ENCODE measurements around the gene ZFPL1. TPM values are rescaled to one million over a fixed set of nuclear protein-coding genes. Genes with fewer than 3 reads are reported as not detected.

The ZFPL1 gene
- total and polyA plus RNA-seq, 9 of the 15 experiments (the other 6 are each of a cell fraction or from before 2014, with no cell fraction given) = 3.7 to 37.5 (median 22.7) TPM

DNA sequence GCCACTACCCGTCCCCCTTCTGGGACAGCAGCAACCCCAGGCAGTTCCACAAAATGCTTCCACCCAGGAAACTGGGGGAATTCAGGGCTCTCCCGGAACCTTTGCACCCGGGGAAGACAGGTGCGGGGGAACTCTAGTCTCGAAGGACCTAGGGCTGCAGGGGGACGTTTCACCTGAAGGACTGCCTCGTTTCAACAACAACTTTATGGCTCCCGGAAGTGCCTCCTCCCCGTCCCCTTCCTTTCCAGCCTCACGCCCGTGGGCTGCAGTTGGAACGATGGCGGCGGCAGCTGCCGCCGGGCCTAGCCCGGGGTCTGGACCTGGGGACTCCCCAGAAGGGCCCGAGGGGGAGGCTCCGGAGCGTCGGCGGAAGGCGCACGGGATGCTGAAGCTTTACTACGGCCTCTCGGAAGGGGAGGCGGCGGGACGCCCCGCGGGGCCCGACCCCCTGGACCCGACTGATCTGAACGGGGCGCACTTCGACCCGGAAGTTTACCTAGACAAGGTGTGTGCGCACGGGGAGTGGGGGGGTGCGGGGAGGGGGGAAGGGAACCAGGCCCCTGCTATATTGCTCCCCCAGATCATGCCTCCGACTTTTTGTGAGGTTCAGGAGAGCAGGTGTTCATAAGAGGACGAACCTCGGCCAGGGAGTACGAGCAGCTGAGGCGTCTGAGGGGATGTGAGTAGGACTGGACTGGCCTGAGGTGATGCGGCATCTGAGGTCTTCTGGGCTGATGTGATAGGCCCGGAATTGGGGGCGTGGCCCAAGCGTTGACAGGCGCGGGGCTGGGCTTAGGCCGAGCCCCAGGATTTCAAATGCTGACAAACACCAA, 12.2 kb downstream of the ZFPL1 start, which contains the start of gene VPS51 (continued):
- TF ChIP-seq, protein P1, sequence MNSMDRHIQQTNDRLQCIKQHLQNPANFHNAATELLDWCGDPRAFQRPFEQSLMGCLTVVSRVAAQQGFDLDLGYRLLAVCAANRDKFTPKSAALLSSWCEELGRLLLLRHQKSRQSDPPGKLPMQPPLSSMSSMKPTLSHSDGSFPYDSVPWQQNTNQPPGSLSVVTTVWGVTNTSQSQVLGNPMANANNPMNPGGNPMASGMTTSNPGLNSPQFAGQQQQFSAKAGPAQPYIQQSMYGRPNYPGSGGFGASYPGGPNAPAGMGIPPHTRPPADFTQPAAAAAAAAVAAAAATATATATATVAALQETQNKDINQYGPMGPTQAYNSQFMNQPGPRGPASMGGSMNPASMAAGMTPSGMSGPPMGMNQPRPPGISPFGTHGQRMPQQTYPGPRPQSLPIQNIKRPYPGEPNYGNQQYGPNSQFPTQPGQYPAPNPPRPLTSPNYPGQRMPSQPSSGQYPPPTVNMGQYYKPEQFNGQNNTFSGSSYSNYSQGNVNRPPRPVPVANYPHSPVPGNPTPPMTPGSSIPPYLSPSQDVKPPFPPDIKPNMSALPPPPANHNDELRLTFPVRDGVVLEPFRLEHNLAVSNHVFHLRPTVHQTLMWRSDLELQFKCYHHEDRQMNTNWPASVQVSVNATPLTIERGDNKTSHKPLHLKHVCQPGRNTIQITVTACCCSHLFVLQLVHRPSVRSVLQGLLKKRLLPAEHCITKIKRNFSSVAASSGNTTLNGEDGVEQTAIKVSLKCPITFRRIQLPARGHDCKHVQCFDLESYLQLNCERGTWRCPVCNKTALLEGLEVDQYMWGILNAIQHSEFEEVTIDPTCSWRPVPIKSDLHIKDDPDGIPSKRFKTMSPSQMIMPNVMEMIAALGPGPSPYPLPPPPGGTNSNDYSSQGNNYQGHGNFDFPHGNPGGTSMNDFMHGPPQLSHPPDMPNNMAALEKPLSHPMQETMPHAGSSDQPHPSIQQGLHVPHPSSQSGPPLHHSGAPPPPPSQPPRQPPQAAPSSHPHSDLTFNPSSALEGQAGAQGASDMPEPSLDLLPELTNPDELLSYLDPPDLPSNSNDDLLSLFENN (IDR thresholded peaks at IDR 0.05; ENCODE audit: low read depth in 2 of 2, low read length in 2 of 2) = peak in 1 of 2 experiments; percentile 84; a peak in 2 of 4 replicates
- TF ChIP-seq YY1 (IDR thresholded peaks at IDR 0.05; ENCODE audit: borderline replicate concordance in 1 of 3, control insufficient read depth in 1 of 3, extremely low read depth in 1 of 3, insufficient read depth in 3 of 3, insufficient read length in 1 of 3, insufficient replicate concordance in 2 of 3, low read depth in 1 of 3, low read length in 2 of 3) = peak; percentile 52 to 93 (median 87)
- 0 out of 2 replicates have a peak, but pooled peaks have one; percentile 60 for TF ChIP-seq PTBP1 (IDR thresholded peaks at IDR 0.05; ENCODE audit: low read depth, low read length)
- TF ChIP-seq MBD2 (IDR thresholded peaks at IDR 0.05; ENCODE audit: borderline replicate concordance, low read depth) = peak; percentile 85
- no peak for TF ChIP-seq ZZZ3 (IDR thresholded peaks at IDR 0.05)
- TF ChIP-seq NONO (IDR thresholded peaks at IDR 0.05; ENCODE audit: low read depth in 2 of 2, low read length in 1 of 2) = peak in 1 of 2 experiments; percentile 41; a peak in 2 of 4 replicates
- TF ChIP-seq ZNF175 (CRISPR knock-in tag; IDR thresholded peaks at IDR 0.05; ENCODE audit: low read depth) = peak; percentile 68; the same call in 1 of the 2 replicates
- TF ChIP-seq, protein P2, sequence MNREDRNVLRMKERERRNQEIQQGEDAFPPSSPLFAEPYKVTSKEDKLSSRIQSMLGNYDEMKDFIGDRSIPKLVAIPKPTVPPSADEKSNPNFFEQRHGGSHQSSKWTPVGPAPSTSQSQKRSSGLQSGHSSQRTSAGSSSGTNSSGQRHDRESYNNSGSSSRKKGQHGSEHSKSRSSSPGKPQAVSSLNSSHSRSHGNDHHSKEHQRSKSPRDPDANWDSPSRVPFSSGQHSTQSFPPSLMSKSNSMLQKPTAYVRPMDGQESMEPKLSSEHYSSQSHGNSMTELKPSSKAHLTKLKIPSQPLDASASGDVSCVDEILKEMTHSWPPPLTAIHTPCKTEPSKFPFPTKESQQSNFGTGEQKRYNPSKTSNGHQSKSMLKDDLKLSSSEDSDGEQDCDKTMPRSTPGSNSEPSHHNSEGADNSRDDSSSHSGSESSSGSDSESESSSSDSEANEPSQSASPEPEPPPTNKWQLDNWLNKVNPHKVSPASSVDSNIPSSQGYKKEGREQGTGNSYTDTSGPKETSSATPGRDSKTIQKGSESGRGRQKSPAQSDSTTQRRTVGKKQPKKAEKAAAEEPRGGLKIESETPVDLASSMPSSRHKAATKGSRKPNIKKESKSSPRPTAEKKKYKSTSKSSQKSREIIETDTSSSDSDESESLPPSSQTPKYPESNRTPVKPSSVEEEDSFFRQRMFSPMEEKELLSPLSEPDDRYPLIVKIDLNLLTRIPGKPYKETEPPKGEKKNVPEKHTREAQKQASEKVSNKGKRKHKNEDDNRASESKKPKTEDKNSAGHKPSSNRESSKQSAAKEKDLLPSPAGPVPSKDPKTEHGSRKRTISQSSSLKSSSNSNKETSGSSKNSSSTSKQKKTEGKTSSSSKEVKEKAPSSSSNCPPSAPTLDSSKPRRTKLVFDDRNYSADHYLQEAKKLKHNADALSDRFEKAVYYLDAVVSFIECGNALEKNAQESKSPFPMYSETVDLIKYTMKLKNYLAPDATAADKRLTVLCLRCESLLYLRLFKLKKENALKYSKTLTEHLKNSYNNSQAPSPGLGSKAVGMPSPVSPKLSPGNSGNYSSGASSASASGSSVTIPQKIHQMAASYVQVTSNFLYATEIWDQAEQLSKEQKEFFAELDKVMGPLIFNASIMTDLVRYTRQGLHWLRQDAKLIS (CRISPR knock-in tag; IDR thresholded peaks at IDR 0.05) = no peak
- peak; percentile 34 for TF ChIP-seq ASH1L (IDR thresholded peaks at IDR 0.05; ENCODE audit: borderline replicate concordance, low read depth, partially characterized antibody)
- no peak for TF ChIP-seq SMARCC2 (IDR thresholded peaks at IDR 0.05; ENCODE audit: low read depth)
- TF ChIP-seq CREM (IDR thresholded peaks at IDR 0.05; ENCODE audit: low read depth) = peak; percentile 86
- TF ChIP-seq, protein P3, sequence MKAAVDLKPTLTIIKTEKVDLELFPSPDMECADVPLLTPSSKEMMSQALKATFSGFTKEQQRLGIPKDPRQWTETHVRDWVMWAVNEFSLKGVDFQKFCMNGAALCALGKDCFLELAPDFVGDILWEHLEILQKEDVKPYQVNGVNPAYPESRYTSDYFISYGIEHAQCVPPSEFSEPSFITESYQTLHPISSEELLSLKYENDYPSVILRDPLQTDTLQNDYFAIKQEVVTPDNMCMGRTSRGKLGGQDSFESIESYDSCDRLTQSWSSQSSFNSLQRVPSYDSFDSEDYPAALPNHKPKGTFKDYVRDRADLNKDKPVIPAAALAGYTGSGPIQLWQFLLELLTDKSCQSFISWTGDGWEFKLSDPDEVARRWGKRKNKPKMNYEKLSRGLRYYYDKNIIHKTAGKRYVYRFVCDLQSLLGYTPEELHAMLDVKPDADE (conservative IDR thresholded peaks at IDR 0.05; ENCODE audit: control insufficient read depth, low read depth, low read length) = peak; percentile 100
- no peak for TF ChIP-seq ILK (tag; IDR thresholded peaks at IDR 0.05; ENCODE audit: borderline replicate concordance, low read depth)
- peak; percentile 36; the same call in 1 of the 2 replicates for TF ChIP-seq TCF7L2 (IDR thresholded peaks at IDR 0.05; ENCODE audit: low read depth, low read length)
- TF ChIP-seq NFRKB (IDR thresholded peaks at IDR 0.05; ENCODE audit: low read depth) = peak; percentile 94

Data from K562 (cell line).